CD4-positive, alpha-beta T cell treated with Interleukin-1 beta for 1 hour (primary cell): ENCODE data around the gene CCDC177.

Experiments
- DNase-seq, 2 donors: peaks; one replicate each; pipeline ENCODE4 v3.0.0-alpha.2; 2020 to 2022

CCDC177 gene

GRCh38 chr14:69527635-69528034 lies 47.0 kb downstream of the CCDC177 start:
- no peak for DNase-seq

GRCh38 chr14:69525896-69526295 lies 48.8 kb downstream of the CCDC177 start:
- no peak for DNase-seq

DNA sequence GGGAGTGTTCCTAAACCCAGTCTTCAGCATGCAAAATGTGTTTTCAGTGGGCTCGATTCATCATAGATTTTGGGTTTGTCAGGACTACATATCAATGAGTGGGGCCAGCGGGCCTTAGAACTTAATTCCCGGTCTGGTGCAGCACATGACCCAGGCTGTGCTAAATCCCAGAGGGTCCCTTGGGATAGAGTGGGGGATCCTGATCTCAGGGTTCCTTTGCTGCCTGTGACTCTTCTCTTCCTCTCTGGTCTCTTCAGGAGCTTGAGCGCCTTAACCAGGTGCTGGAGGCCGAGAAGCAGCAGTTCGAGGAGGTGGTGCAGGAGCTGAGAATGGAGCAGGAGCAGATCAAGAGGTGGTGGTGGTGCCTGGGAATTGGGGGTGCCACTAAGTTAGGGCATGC lies 52.6 kb downstream of the CCDC177 start:
- DNase-seq: no peak
